K562 (cell line): ENCODE results near the gene CDAN1. TPM values are rescaled to one million over a fixed set of nuclear protein-coding genes. Genes with fewer than 3 reads are reported as not detected.

Experiments
- ATAC-seq: fragments of 200-7000 bp; cut with Tn5 transposase; 3 replicates; pipeline ENCODE4 v1.9.1; 2020; ENCODE audit warnings: moderate library complexity
- BruUV-seq: library from RNA; stranded (reverse); fragments of 400-500 nt; replicated peaks from 2 replicates; lab custom pipeline; 2021; lab: Mats Ljungman, UMichigan
- CTCF ChIA-PET: fragments of 300-600 bp; formaldehyde crosslinking; extraction: SDS; loops from one replicate; lab custom pipeline; 2021; ENCODE audit warnings: low intra/inter-chr PET ratio; lab: Yijun Ruan, JAX
- POLR2A ChIA-PET: fragments of 300-600, 350-650 bp; sonication (Branson Sonifier 250); formaldehyde crosslinking; extraction: SDS; loops from one replicate; lab custom pipeline; 2021; ENCODE audit warnings: antibody characterized with exemption, inconsistent platforms; lab: Yijun Ruan, JAX
- DNase-seq, 4 experiments: peaks; one replicate each; pipeline versions ENCODE4 v3.0.0 to v3.0.0-alpha.2; 2011 to 2018; ENCODE audit warnings: low spot score in 3 of 4, mixed read lengths in 3 of 4; ENCODE audit errors: extremely low read depth in 1 of 4
- FAIRE-seq: peaks from 2 replicates; lab custom pipeline; 2011; peaks lifted over from hg19 to GRCh38; lab: Jason Lieb, UNC
- H2AFZ ChIP-seq: 2 replicates; pipeline ENCODE4 v1.6.0; 2011; ENCODE audit warnings: low read depth, low read length, control low read depth, inconsistent platforms
- H3K27ac ChIP-seq: fragments of 200-600 bp; 3 replicates; pipeline ENCODE4 v1.8.0; 2011; ENCODE audit warnings: low read depth, mild to moderate bottlenecking, control low read depth, inconsistent platforms, low read length, moderate library complexity, mixed read lengths; ENCODE audit errors: extremely low read depth
- H3K27me3 ChIP-seq, 2 experiments: fragments of 300-600 bp in 1 of 2; 2 replicates in 1 of 2; 3 replicates in 1 of 2; pipeline versions ENCODE4 v1.6.0 to v1.8.0; 2011; ENCODE audit warnings: inconsistent platforms in 2 of 2, low read length in 2 of 2, mild to moderate bottlenecking in 1 of 2, mixed read lengths in 1 of 2, moderate library complexity in 1 of 2; ENCODE audit not compliant: control insufficient read depth in 2 of 2, insufficient read depth in 2 of 2
- H3K36me3 ChIP-seq: fragments of 300-600 bp; 3 replicates; pipeline ENCODE4 v1.8.0; 2011; ENCODE audit warnings: mild to moderate bottlenecking, low read length, inconsistent platforms; ENCODE audit not compliant: control insufficient read depth, insufficient read depth
- H3K4me1 ChIP-seq, 2 experiments: fragments of 200-600 bp in 1 of 2; replicated peaks in 1 of 2; 2 replicates in 1 of 2; 3 replicates in 1 of 2; pipeline versions ENCODE4 v1.5.1 to v1.8.0; 2011; ENCODE audit warnings: inconsistent platforms in 2 of 2, low read length in 2 of 2, mild to moderate bottlenecking in 1 of 2, mixed read lengths in 1 of 2, moderate library complexity in 1 of 2; ENCODE audit not compliant: control insufficient read depth in 2 of 2, insufficient read depth in 2 of 2
- H3K4me2 ChIP-seq: 2 replicates; pipeline ENCODE4 v1.6.1; 2011; ENCODE audit warnings: low read length, control low read depth, inconsistent platforms, mixed read lengths; ENCODE audit not compliant: insufficient read depth
- H3K4me3 ChIP-seq: fragments of 200-600 bp; sonication (generic), shearing (Covaris generic); 2 replicates; pipeline ENCODE4 v1.5.1; 2016; ENCODE audit warnings: control low read depth, inconsistent platforms
- H3K79me2 ChIP-seq: fragments of 200-600 bp; 3 replicates; pipeline ENCODE4 v1.8.0; 2011; ENCODE audit warnings: low read length, inconsistent platforms; ENCODE audit not compliant: control insufficient read depth, insufficient read depth
- H3K9ac ChIP-seq, 2 experiments: 2 replicates each; pipeline versions ENCODE4 v1.6.0 to v1.6.1; 2011; ENCODE audit warnings: low read depth in 2 of 2, low read length in 2 of 2, control low read depth in 1 of 2, inconsistent platforms in 1 of 2, mild to moderate bottlenecking in 1 of 2, mixed read lengths in 1 of 2; ENCODE audit not compliant: insufficient read depth in 1 of 2
- H3K9me1 ChIP-seq: one replicate; pipeline ENCODE4 v1.6.0; 2011; ENCODE audit warnings: inconsistent platforms, mild to moderate bottlenecking, low read length, moderate library complexity; ENCODE audit not compliant: control insufficient read depth, insufficient read depth
- H3K9me3 ChIP-seq: replicated peaks from 2 replicates; pipeline ENCODE4 v1.5.1; 2011; ENCODE audit warnings: low read depth, low read length, inconsistent platforms; ENCODE audit not compliant: control insufficient read depth, insufficient read depth
- H4K20me1 ChIP-seq: replicated peaks from 2 replicates; pipeline ENCODE4 v1.6.1; 2011; ENCODE audit warnings: low read length, inconsistent platforms, mixed read lengths; ENCODE audit not compliant: control insufficient read depth, insufficient read depth
- CHD1 ChIP-seq: fragments of 200-600 bp; sonication (generic); IDR thresholded peaks from one replicate; pipeline ENCODE4 v1.6.1; 2012; ENCODE audit warnings: mild to moderate bottlenecking, moderate library complexity, low read length, inconsistent platforms
- EP300 ChIP-seq: IDR thresholded peaks from 2 replicates; pipeline ENCODE4 v1.6.1; 2012; ENCODE audit warnings: low read length, improper control_type of control experiment
- ESRRA ChIP-seq: fragments of 450-650 bp; IDR thresholded peaks from 2 replicates; pipeline ENCODE4 v1.6.1; 2014; ENCODE audit warnings: low read depth, mild to moderate bottlenecking, moderate library complexity, borderline replicate concordance
- FOXJ3 ChIP-seq: sonication (generic); formaldehyde crosslinking; IDR thresholded peaks from 2 replicates; pipeline ENCODE4 v1.4.0; 2020; ENCODE audit warnings: mild to moderate bottlenecking, missing genetic modification reagents
- KLF1 ChIP-seq: fragments of 450-650 bp; IDR thresholded peaks from 2 replicates; pipeline ENCODE4 v1.6.1; 2016; ENCODE audit warnings: missing genetic modification characterization, missing compliant biosample characterization
- NELFE ChIP-seq: IDR thresholded peaks from 2 replicates; pipeline ENCODE4 v1.6.1; 2011; ENCODE audit warnings: mild to moderate bottlenecking; ENCODE audit not compliant: insufficient read depth, insufficient read length
- WGBS: fragments of 100-300 bp; shearing (Covaris generic); methylation state at CpG from one replicate; pipeline ENCODE4 v1.1.6; 2016; ENCODE audit warnings: low coverage, mixed read lengths; ENCODE audit not compliant: insufficient coverage; ENCODE audit errors: missing lambda C conversion rate; 5-methylcytosine and 5-hydroxymethylcytosine counted together
- in situ Hi-C: fragments of 300-500 bp; cut with MboI; formaldehyde crosslinking; loops from 4 replicates; pipeline ENCODE4 v1.15.0; 2018; ENCODE audit warnings: inconsistent platforms, mixed read lengths
- intact Hi-C: fragments of 100-400 bp; cut with micrococcal nuclease; formaldehyde crosslinking; loops from 2 replicates; pipeline ENCODE4 v1.14.2; 2022
- polyA plus RNA-seq, 8 experiments: library from polyadenylated mRNA; depleted of rRNA in 4 of 8; stranded (reverse) in 5 of 8; unstranded in 3 of 8; fragments of >200 nt; fragmentation: Nextera tagmentation in 2 of 8; fragmentation: Illumina TruSeq in 1 of 8; extraction: Ambion mirVana in 2 of 8; extraction: Trizol in 1 of 8; gene quantifications; 2 replicates each; pipeline versions ENCODE4 v1.2.1 to v1.2.3, GENCODE V29; 2011 to 2014; ENCODE audit warnings: inconsistent platforms in 1 of 8, missing spikeins in 1 of 8
- total RNA-seq, 7 experiments: library from RNA; depleted of rRNA in 6 of 7; stranded (reverse); fragments of >200 nt in 6 of 7; fragmentation: Illumina TruSeq in 2 of 7; extraction: Trizol in 2 of 7; gene quantifications; 2 replicates each; pipeline versions ENCODE4 v1.2.1 to v1.2.3, GENCODE V29; 2011 to 2021; ENCODE audit warnings: low replicate concordance in 1 of 7
- TF ChIP-seq, protein P1 (sequence below): fragments of 150-350 bp; conservative IDR thresholded peaks from 2 replicates; pipeline ENCODE4 v1.6.1; 2014; ENCODE audit warnings: low read length
- TF ChIP-seq, protein P2 (sequence below): fragments of 450-650 bp; IDR thresholded peaks from 2 replicates; pipeline ENCODE4 v1.7.1; 2018; ENCODE audit warnings: mild to moderate bottlenecking, low read depth; ENCODE audit not compliant: partially characterized antibody
- TF ChIP-seq, protein P3 (sequence below): sonication (generic); formaldehyde crosslinking; IDR thresholded peaks from 2 replicates; pipeline ENCODE4 v1.8.1; 2023; ENCODE audit warnings: mild to moderate bottlenecking, missing genetic modification reagents
- TF ChIP-seq, protein P4 (sequence below): fragments of 250-450 bp; sonication (Bioruptor Pico); IDR thresholded peaks from 2 replicates; pipeline ENCODE4 v1.8.0; 2022; ENCODE audit warnings: inconsistent platforms
- TF ChIP-seq, protein P5 (sequence below), 3 experiments: IDR thresholded peaks in 2 of 3; conservative IDR thresholded peaks in 1 of 3; 2 replicates each; pipeline ENCODE4 v1.5.1; 2011 to 2012; ENCODE audit warnings: low read length in 3 of 3, mild to moderate bottlenecking in 3 of 3, control low read depth in 2 of 3, improper control_type of control experiment in 1 of 3, inconsistent platforms in 1 of 3, low read depth in 1 of 3, mixed read lengths in 1 of 3, moderate library complexity in 1 of 3; ENCODE audit not compliant: insufficient read depth in 2 of 3

CDAN1 gene
- total and polyA plus RNA-seq, 9 of the 15 experiments (the other 6 are each of a cell fraction or from before 2014, with no cell fraction given): 1.6 to 34.4 (median 13.8) TPM

DNA sequence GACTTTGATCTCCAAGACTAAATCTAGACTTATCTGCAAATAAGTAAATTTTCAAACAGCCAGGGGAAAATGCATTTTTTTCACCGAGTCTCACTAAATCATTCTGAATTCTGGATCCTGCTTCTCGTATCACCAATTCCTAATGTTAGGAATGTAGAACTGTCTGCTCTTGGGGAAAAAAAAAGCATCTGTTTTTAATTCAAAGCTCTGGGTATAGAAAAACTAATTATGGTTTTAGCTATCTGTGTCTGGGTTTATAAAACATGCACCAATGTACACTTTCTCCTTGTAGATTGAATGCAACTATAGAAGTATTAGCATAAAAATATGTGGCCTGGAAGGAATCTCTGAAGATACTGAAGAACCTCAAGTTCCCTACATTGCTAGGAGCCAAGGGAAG, 4.8 kb upstream of the CDAN1 start:
- no peak for FAIRE-seq
- peaks cover 0 to 11% of the 10 kb centered on the region in 2 experiments; a peak in 2 of 5 replicates for H3K4me1 ChIP-seq
- POLR2A ChIA-PET: no interaction called here
- TF ChIP-seq, protein P1, sequence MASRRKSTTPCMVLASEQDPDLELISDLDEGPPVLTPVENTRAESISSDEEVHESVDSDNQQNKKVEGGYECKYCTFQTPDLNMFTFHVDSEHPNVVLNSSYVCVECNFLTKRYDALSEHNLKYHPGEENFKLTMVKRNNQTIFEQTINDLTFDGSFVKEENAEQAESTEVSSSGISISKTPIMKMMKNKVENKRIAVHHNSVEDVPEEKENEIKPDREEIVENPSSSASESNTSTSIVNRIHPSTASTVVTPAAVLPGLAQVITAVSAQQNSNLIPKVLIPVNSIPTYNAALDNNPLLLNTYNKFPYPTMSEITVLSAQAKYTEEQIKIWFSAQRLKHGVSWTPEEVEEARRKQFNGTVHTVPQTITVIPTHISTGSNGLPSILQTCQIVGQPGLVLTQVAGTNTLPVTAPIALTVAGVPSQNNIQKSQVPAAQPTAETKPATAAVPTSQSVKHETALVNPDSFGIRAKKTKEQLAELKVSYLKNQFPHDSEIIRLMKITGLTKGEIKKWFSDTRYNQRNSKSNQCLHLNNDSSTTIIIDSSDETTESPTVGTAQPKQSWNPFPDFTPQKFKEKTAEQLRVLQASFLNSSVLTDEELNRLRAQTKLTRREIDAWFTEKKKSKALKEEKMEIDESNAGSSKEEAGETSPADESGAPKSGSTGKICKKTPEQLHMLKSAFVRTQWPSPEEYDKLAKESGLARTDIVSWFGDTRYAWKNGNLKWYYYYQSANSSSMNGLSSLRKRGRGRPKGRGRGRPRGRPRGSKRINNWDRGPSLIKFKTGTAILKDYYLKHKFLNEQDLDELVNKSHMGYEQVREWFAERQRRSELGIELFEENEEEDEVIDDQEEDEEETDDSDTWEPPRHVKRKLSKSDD: no peak
- TF ChIP-seq ESRRA (no peak), EP300 (no peak), NELFE (no peak), CHD1 (no peak), FOXJ3 (CRISPR knock-in tag) (no peak), KLF1 (no peak)
- TF ChIP-seq, protein P2, sequence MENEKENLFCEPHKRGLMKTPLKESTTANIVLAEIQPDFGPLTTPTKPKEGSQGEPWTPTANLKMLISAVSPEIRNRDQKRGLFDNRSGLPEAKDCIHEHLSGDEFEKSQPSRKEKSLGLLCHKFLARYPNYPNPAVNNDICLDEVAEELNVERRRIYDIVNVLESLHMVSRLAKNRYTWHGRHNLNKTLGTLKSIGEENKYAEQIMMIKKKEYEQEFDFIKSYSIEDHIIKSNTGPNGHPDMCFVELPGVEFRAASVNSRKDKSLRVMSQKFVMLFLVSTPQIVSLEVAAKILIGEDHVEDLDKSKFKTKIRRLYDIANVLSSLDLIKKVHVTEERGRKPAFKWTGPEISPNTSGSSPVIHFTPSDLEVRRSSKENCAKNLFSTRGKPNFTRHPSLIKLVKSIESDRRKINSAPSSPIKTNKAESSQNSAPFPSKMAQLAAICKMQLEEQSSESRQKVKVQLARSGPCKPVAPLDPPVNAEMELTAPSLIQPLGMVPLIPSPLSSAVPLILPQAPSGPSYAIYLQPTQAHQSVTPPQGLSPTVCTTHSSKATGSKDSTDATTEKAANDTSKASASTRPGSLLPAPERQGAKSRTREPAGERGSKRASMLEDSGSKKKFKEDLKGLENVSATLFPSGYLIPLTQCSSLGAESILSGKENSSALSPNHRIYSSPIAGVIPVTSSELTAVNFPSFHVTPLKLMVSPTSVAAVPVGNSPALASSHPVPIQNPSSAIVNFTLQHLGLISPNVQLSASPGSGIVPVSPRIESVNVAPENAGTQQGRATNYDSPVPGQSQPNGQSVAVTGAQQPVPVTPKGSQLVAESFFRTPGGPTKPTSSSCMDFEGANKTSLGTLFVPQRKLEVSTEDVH: no peak
- TF ChIP-seq, protein P3, sequence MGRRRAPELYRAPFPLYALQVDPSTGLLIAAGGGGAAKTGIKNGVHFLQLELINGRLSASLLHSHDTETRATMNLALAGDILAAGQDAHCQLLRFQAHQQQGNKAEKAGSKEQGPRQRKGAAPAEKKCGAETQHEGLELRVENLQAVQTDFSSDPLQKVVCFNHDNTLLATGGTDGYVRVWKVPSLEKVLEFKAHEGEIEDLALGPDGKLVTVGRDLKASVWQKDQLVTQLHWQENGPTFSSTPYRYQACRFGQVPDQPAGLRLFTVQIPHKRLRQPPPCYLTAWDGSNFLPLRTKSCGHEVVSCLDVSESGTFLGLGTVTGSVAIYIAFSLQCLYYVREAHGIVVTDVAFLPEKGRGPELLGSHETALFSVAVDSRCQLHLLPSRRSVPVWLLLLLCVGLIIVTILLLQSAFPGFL (CRISPR knock-in tag): no peak
- TF ChIP-seq, protein P4, sequence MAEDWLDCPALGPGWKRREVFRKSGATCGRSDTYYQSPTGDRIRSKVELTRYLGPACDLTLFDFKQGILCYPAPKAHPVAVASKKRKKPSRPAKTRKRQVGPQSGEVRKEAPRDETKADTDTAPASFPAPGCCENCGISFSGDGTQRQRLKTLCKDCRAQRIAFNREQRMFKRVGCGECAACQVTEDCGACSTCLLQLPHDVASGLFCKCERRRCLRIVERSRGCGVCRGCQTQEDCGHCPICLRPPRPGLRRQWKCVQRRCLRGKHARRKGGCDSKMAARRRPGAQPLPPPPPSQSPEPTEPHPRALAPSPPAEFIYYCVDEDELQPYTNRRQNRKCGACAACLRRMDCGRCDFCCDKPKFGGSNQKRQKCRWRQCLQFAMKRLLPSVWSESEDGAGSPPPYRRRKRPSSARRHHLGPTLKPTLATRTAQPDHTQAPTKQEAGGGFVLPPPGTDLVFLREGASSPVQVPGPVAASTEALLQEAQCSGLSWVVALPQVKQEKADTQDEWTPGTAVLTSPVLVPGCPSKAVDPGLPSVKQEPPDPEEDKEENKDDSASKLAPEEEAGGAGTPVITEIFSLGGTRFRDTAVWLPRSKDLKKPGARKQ: no peak
- TF ChIP-seq, protein P5, sequence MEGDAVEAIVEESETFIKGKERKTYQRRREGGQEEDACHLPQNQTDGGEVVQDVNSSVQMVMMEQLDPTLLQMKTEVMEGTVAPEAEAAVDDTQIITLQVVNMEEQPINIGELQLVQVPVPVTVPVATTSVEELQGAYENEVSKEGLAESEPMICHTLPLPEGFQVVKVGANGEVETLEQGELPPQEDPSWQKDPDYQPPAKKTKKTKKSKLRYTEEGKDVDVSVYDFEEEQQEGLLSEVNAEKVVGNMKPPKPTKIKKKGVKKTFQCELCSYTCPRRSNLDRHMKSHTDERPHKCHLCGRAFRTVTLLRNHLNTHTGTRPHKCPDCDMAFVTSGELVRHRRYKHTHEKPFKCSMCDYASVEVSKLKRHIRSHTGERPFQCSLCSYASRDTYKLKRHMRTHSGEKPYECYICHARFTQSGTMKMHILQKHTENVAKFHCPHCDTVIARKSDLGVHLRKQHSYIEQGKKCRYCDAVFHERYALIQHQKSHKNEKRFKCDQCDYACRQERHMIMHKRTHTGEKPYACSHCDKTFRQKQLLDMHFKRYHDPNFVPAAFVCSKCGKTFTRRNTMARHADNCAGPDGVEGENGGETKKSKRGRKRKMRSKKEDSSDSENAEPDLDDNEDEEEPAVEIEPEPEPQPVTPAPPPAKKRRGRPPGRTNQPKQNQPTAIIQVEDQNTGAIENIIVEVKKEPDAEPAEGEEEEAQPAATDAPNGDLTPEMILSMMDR (IDR thresholded peaks at IDR 0.05 in 2 of 3, conservative IDR thresholded peaks at IDR 0.05 in 1 of 3; ENCODE audit: insufficient read depth in 2 of 3, low read depth in 1 of 3, low read length in 3 of 3): no peak

More for the DNA sequence above, 4.8 kb upstream of the CDAN1 start:
- Histone ChIP-seq H3K4me3 (no peak overlapping the region), H2AFZ (no peak overlapping the region), H3K9me1 (no peaks in the 10 kb centered on the region), H3K27ac (no peak overlapping the region), H3K36me3 (peaks cover 4% of the 10 kb centered on the region; the same call in 1 of the 3 replicates), H3K27me3 (no peaks in the 10 kb centered on the region), H3K9me3 (no peaks in the 10 kb centered on the region), H3K4me2 (no peak overlapping the region), H3K9ac (no peak overlapping the region), H3K79me2 (peaks cover 5% of the 10 kb centered on the region), H4K20me1 (no peaks in the 10 kb centered on the region)
- BruUV-seq: no TSS peak
- in situ Hi-C loops: no loop called here
- DNase-seq: no peak
- 60% methylated on average over 2 of the region's 2 CpGs for whole genome bisulfite sequencing
- intact Hi-C loops: no loop called here
- ATAC-seq: no peak
- CTCF ChIA-PET: no interaction called here
